ENCODE measurements around the gene EXT2. TPM values are rescaled to one million over a fixed set of nuclear protein-coding genes. Genes with fewer than 3 reads are reported as not detected.

EXT2 gene
- total RNA-seq, 1 experiment from 2014 or later, result 42.8 TPM

DNA sequence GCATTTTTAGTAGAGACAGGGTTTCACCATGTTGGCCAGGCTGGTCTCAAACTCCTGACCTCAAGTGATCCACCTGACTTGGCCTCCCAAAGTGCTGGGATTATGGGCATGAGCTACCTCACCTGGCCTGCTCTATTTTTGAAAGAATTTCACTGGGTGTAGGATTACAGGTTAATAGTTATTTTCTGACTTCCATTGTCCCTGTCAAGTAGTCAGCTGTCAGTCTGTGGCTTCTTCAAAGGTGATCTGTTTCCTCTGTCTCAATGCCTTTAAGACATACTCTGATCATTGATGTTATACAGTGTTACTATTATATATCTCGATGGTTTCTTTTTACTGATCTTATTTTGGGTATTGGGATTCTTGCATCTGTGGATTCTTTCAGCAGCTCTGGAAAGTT, 10.1 kb upstream of the EXT2 start (continued):
- TF ChIP-seq, protein P1, sequence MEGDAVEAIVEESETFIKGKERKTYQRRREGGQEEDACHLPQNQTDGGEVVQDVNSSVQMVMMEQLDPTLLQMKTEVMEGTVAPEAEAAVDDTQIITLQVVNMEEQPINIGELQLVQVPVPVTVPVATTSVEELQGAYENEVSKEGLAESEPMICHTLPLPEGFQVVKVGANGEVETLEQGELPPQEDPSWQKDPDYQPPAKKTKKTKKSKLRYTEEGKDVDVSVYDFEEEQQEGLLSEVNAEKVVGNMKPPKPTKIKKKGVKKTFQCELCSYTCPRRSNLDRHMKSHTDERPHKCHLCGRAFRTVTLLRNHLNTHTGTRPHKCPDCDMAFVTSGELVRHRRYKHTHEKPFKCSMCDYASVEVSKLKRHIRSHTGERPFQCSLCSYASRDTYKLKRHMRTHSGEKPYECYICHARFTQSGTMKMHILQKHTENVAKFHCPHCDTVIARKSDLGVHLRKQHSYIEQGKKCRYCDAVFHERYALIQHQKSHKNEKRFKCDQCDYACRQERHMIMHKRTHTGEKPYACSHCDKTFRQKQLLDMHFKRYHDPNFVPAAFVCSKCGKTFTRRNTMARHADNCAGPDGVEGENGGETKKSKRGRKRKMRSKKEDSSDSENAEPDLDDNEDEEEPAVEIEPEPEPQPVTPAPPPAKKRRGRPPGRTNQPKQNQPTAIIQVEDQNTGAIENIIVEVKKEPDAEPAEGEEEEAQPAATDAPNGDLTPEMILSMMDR (IDR thresholded peaks at IDR 0.05 in 2 of 3, conservative IDR thresholded peaks at IDR 0.05 in 1 of 3; ENCODE audit: borderline replicate concordance in 1 of 3, insufficient read depth in 1 of 3, low read depth in 2 of 3, low read length in 2 of 3), result no peak
- TF ChIP-seq EZH2 (IDR thresholded peaks at IDR 0.05) (no peak), YY1 (IDR thresholded peaks at IDR 0.05; ENCODE audit: extremely low read depth, insufficient replicate concordance, low read depth, low read length) (no peak), CEBPB (IDR thresholded peaks at IDR 0.05; ENCODE audit: low read depth) (no peak), POLR2A (IDR thresholded peaks at IDR 0.05; ENCODE audit: borderline replicate concordance, extremely low read depth, insufficient read depth, insufficient read length) (no peak)

DNA sequence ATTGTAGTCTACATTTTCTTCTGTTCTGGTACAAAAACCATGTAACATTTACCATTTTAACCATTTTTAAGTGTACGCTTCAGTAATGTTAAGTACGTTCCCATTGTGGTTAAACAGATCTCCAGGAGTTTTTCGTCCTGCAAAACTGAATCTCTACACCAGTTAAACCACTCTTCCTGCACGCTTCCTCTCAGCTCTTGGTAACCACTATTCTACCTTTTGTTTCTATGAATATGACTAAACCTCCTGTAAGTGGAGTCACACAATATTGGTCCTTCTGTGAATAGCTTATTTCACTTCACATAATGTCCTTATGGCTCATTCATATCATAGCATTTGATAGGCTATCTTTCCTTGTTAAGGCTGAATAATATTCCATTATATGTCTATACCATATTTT, 7.1 kb upstream of the EXT2 start:
- H4K20me1 ChIP-seq (ENCODE audit: insufficient read depth), result no peaks in the 10 kb centered on the region
- no peak overlapping the region for H2AFZ ChIP-seq (ENCODE audit: low read depth, low read length, poor library complexity, severe bottlenecking)
- ChIA-PET RAD21 (ENCODE audit: low non-redundant PET in 1 of 2, low total read pairs in 2 of 2, uncharacterized antibody in 2 of 2, unreplicated experiment in 2 of 2) (no interaction called here), CTCF (no interaction called here), POLR2A (no interaction called here)
- H3K27me3 ChIP-seq (ENCODE audit: insufficient read depth, low read length), result no peaks in the 10 kb centered on the region
- DNase-seq (ENCODE audit: low read depth, low spot score) (no peak), ATAC-seq (no peak)
- H3K4me2 ChIP-seq (ENCODE audit: low read length), result no peak overlapping the region
- H3K4me3 ChIP-seq (replicated peaks in 1 of 2; ENCODE audit: low read depth in 1 of 2, low read length in 2 of 2), result no peak overlapping the region
- H3K9ac ChIP-seq (ENCODE audit: low read length), result no peak overlapping the region
- no TSS peak for BruUV-seq (replicated peaks)
- H3K4me1 ChIP-seq (ENCODE audit: control insufficient read depth in 1 of 2, insufficient read depth in 2 of 2, low read length in 2 of 2), result no peaks in the 10 kb centered on the region
- no peak overlapping the region for H3K27ac ChIP-seq (ENCODE audit: low read depth, low read length)
- no peaks in the 10 kb centered on the region; a peak in 1 of 4 replicates for H3K9me3 ChIP-seq (ENCODE audit: control insufficient read depth in 1 of 2, insufficient read depth in 1 of 2, low read depth in 1 of 2, low read length in 2 of 2)
- no peak for TF ChIP-seq POLR2A (IDR thresholded peaks at IDR 0.05; ENCODE audit: borderline replicate concordance, extremely low read depth, insufficient read depth, insufficient read length)
- no peak for TF ChIP-seq EZH2phosphoT487 (IDR thresholded peaks at IDR 0.05; ENCODE audit: borderline replicate concordance)
- TF ChIP-seq SP1 (IDR thresholded peaks at IDR 0.05; ENCODE audit: low read depth), result no peak
- TF ChIP-seq, protein P2, sequence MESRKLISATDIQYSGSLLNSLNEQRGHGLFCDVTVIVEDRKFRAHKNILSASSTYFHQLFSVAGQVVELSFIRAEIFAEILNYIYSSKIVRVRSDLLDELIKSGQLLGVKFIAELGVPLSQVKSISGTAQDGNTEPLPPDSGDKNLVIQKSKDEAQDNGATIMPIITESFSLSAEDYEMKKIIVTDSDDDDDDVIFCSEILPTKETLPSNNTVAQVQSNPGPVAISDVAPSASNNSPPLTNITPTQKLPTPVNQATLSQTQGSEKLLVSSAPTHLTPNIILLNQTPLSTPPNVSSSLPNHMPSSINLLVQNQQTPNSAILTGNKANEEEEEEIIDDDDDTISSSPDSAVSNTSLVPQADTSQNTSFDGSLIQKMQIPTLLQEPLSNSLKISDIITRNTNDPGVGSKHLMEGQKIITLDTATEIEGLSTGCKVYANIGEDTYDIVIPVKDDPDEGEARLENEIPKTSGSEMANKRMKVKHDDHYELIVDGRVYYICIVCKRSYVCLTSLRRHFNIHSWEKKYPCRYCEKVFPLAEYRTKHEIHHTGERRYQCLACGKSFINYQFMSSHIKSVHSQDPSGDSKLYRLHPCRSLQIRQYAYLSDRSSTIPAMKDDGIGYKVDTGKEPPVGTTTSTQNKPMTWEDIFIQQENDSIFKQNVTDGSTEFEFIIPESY (IDR thresholded peaks at IDR 0.05; ENCODE audit: extremely low read depth, insufficient replicate concordance, low read length), result no peak
- TF ChIP-seq RAD21 (IDR thresholded peaks at IDR 0.05; ENCODE audit: low read depth), result no peak
- no peaks in the 10 kb centered on the region for H3K9me2 ChIP-seq (ENCODE audit: insufficient read depth)
- intact Hi-C loops (cut with micrococcal nuclease), result no loop called here
- H3K36me3 ChIP-seq (ENCODE audit: control insufficient read depth in 1 of 2, insufficient read depth in 2 of 2, low read length in 2 of 2), result no peaks in the 10 kb centered on the region
- no peaks in the 10 kb centered on the region for H3K79me2 ChIP-seq (ENCODE audit: insufficient read depth, low read length)
